NCI-H345 (cell line): ENCODE data around the gene KIF6.

Experiments
- DNase-seq: peaks from one replicate; lab custom pipeline; 2025; lab: John Stamatoyannopoulos, UW

The KIF6 gene

GRCh38 chr6:39664173-39664572 is 61.0 kb downstream of the KIF6 start:
- no peak for DNase-seq

- no peak for DNase-seq
Observed at GRCh38 chr6:39657355-39658135, 67.7 kb downstream of the KIF6 start.

GRCh38 chr6:39654121-39654520 is 71.1 kb downstream of the KIF6 start:
- DNase-seq = no peak

- DNase-seq = no peak
Observed at GRCh38 chr6:39653612-39654011, 71.6 kb downstream of the KIF6 start.

GRCh38 chr6:39649996-39650395 is 75.2 kb downstream of the KIF6 start:
- no peak for DNase-seq

GRCh38 chr6:39646751-39647420 is 78.3 kb downstream of the KIF6 start:
- no peak for DNase-seq

- no peak for DNase-seq
Observed at GRCh38 chr6:39642270-39642669, 82.9 kb downstream of the KIF6 start.

- DNase-seq = no peak
Observed at GRCh38 chr6:39638126-39638822, 86.9 kb downstream of the KIF6 start.

GRCh38 chr6:39634646-39635341 is 90.4 kb downstream of the KIF6 start:
- DNase-seq = no peak

GRCh38 chr6:39625209-39625608 is 100.0 kb downstream of the KIF6 start:
- no peak for DNase-seq

- DNase-seq = no peak
Observed at GRCh38 chr6:39623750-39624149, 101.5 kb downstream of the KIF6 start.

GRCh38 chr6:39617520-39617919 is 107.7 kb downstream of the KIF6 start:
- no peak for DNase-seq

GRCh38 chr6:39617026-39617425 is 108.2 kb downstream of the KIF6 start:
- DNase-seq = no peak

GRCh38 chr6:39615622-39616021 is 109.6 kb downstream of the KIF6 start:
- DNase-seq = no peak

- no peak for DNase-seq
Observed at GRCh38 chr6:39614393-39614950, 110.7 kb downstream of the KIF6 start.

GRCh38 chr6:39610221-39610620 is 115.0 kb downstream of the KIF6 start:
- DNase-seq = no peak

- DNase-seq = no peak
Observed at GRCh38 chr6:39608652-39609345, 116.4 kb downstream of the KIF6 start.

- DNase-seq = peak; percentile 69
Observed at GRCh38 chr6:39602601-39603519, 122.3 kb downstream of the KIF6 start.

GRCh38 chr6:39599973-39600372 is 125.2 kb downstream of the KIF6 start:
- DNase-seq = no peak

- no peak for DNase-seq
Observed at GRCh38 chr6:39599341-39599740, 125.9 kb downstream of the KIF6 start.
